AG04449 (cell line): ENCODE data around the gene SPCS1.

Experiments
- CTCF ChIA-PET: fragments of 350-600 bp; formaldehyde crosslinking; extraction: SDS; loops from one replicate; lab custom pipeline; 2021; ENCODE audit warnings: antibody characterized with exemption; lab: Yijun Ruan, JAX
- POLR2A ChIA-PET: fragments of 400-600, 350-600 bp; formaldehyde crosslinking; extraction: SDS; loops from one replicate; lab custom pipeline; 2020; ENCODE audit warnings: antibody characterized with exemption, inconsistent platforms; lab: Yijun Ruan, JAX
- DNase-seq: peaks from one replicate; pipeline ENCODE4 v3.0.0-alpha.2; 2010; ENCODE audit warnings: low read depth, low spot score
- H3K4me3 ChIP-seq: 2 replicates; pipeline ENCODE4 v1.5.1; 2011; ENCODE audit warnings: low read depth, mild to moderate bottlenecking, control low read depth, low read length
- TF ChIP-seq, protein P1 (sequence below): IDR thresholded peaks from one replicate; pipeline ENCODE4 v1.5.1; 2011; ENCODE audit warnings: mild to moderate bottlenecking, moderate library complexity, low read length, control low read depth, inconsistent platforms; ENCODE audit not compliant: insufficient read depth; ENCODE audit errors: missing control alignments

The SPCS1 gene

DNA sequence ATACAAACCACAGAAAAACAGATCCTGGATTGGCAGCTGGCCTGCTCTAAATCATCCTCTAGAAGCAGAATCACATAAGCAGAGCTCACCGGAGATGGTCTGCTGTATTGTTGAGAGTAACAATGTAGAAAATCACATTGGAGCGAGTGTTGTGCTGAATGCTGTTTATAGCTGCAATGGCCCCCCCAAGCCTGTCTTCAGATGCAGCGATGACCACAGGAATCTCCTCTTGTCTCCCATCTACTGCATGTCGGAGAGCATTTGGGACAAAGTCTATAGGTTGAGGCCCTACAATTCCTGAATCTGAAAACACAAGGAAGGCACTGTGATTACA lies 8.3 kb upstream of the SPCS1 start:
- CTCF ChIA-PET, result interaction anchor here (0.9 kb wide), 1 partner anchor 250 kb away, joined by 3 read pairs; no protein-coding TSS in a partner anchor
- DNase-seq, result no peak
- no peak overlapping the region for H3K4me3 ChIP-seq
- POLR2A ChIA-PET, result interaction anchor here (1.2 kb wide), 1 partner anchor 9 kb away, joined by 5 read pairs; no protein-coding TSS in a partner anchor
- TF ChIP-seq, protein P1, sequence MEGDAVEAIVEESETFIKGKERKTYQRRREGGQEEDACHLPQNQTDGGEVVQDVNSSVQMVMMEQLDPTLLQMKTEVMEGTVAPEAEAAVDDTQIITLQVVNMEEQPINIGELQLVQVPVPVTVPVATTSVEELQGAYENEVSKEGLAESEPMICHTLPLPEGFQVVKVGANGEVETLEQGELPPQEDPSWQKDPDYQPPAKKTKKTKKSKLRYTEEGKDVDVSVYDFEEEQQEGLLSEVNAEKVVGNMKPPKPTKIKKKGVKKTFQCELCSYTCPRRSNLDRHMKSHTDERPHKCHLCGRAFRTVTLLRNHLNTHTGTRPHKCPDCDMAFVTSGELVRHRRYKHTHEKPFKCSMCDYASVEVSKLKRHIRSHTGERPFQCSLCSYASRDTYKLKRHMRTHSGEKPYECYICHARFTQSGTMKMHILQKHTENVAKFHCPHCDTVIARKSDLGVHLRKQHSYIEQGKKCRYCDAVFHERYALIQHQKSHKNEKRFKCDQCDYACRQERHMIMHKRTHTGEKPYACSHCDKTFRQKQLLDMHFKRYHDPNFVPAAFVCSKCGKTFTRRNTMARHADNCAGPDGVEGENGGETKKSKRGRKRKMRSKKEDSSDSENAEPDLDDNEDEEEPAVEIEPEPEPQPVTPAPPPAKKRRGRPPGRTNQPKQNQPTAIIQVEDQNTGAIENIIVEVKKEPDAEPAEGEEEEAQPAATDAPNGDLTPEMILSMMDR, result no peak

DNA sequence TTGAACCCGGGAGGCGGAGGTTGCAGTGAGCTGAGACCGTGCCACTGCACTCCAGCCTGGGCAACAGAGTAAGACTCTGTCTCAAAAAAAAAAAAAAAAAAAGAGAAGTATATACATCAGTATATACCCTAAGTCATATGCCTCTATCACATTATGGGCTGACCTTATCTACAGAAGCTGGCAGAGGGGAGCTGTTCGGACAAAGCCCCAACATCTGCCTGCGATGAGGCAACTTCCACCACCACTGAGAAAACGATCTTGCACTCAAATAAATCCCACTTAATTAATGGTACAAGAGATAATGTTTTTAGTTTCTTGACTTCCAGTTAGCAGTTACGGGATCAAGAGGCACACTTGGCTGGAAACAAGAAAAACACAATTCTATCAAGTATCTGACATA lies 2.6 kb upstream of the SPCS1 start:
- DNase-seq, result no peak
- POLR2A ChIA-PET, result interaction anchor here (1.0 kb wide), 1 partner anchor 14 kb away, joined by 3 read pairs; no protein-coding TSS in a partner anchor
- CTCF ChIA-PET, result no interaction called here
- TF ChIP-seq, protein P1, result no peak
- no peak overlapping the region for H3K4me3 ChIP-seq

DNA sequence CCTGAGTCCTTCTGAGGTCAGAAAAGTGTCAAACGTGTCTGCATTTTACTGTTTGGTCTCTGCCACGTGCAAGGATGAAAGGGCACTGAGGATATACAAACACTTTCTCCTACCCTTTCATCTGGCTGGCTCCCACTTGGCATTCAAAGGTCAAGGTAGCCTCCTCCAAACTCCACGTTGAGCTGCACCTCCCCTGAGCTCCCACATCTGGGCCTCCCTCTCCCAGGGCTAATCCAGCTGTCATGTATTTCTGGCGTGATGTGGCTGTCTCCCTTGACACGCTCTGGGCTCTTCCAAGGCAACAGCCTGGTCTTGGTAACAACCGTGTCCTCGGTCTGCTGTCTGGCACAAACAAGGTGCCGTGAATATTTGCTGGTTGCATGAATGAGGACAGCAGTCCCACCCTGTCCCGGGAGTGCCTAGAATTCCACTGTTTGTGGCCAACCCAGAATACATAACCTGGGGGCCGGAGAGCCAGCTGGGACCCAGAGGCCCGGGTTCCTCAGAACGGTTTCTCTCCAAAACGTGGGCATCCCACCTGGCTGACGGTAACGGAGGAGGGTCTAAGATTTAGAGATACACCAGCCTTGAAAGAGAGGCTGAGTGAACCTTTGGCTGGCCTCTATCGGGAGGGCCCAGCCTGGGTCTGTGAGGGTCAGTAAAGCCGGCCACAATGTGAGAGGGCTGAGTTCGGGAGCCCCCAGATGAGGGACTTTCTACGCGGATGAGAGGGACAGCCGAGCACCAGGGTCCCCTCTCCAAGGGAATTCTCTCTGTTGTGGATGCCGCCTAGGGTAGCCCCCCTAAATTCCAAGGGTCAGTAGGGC lies 1.1 kb upstream of the SPCS1 start:
- POLR2A ChIA-PET, result interaction anchor here (0.7 to 1.4 kb wide), 4 partner anchors 12 to 216 kb away, joined by 3 read pairs; no protein-coding TSS in a partner anchor
- peak overlapping the region; percentile 99 for H3K4me3 ChIP-seq
- CTCF ChIA-PET, result interaction anchor here (2.1 kb wide), 1 partner anchor 12 kb away, joined by 7 read pairs; no protein-coding TSS in a partner anchor
- TF ChIP-seq, protein P1, result no peak
- no peak for DNase-seq

DNA sequence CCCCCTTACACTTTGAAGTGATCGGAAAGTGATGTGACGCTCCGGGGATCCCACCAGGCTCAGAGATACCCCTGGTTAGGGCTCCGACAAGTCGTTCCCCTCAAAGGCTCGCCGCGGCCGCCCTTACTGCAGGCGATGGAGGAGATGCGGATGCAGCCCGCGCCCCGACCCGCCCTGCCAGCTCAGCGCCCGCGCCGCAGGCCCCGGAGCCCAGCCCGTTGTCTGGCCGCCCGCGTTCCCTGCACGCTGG lies 543 bp upstream of the SPCS1 start:
- DNase-seq, result no peak
- CTCF ChIA-PET, result interaction anchor here (2.1 kb wide), 1 partner anchor 12 kb away, joined by 7 read pairs; no protein-coding TSS in a partner anchor
- TF ChIP-seq, protein P1, result no peak
- POLR2A ChIA-PET, result interaction anchor here (1.0 to 1.5 kb wide), 4 partner anchors 11 to 35 kb away, joined by 3 to 5 read pairs (median 3); no protein-coding TSS in a partner anchor
- peak overlapping the region; percentile 99 for H3K4me3 ChIP-seq

DNA sequence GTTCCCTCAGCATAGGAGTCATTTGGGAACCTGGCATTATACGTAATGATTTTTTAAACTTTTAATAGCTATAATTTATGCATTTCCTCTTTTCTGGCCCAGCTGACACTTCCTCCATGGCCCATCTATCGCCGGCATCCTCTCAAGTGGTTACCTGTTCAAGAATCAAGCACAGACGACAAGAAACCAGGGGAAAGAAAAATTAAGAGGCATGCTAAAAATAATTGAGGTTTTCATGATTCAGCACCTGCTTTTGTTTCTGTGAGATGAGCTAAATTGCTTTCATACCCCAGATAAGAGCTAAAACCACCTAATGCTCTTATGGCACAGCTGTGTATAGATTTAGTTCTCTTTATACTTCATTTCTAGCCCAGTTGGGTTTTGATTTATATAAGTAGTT lies 1.7 kb downstream of the SPCS1 start:
- no peak overlapping the region; the same call in 1 of the 2 replicates for H3K4me3 ChIP-seq
- CTCF ChIA-PET, result interaction anchor here (0.8 to 1.5 kb wide), 5 partner anchors 13 to 280 kb away, joined by 3 to 4 read pairs (median 3); no protein-coding TSS in a partner anchor
- POLR2A ChIA-PET, result interaction anchor here (0.8 kb wide), 1 partner anchor 245 kb away, joined by 3 read pairs; no protein-coding TSS in a partner anchor

DNA sequence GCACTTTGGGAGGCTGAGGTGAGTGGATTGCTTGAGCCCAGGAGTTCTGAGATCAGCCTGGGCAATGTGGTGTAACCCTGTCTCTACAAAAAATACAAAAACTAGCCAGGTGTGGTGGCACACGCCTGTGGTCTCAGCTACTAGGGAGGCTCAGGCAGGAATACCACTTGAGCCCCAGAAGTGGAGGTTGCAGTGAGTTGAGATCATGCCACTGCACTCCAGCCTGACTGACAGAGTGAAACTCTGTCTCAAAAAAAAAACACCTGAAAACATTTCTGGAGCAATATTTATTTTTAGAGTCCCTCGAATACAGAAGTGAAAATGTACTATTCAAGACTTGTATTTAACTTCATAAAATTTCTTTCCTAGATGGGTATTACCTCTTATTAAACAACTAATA lies 4.6 kb downstream of the SPCS1 start:
- TF ChIP-seq, protein P1, result no peak
- H3K4me3 ChIP-seq, result no peak overlapping the region
- no peak for DNase-seq
- POLR2A ChIA-PET, result no interaction called here
- CTCF ChIA-PET, result no interaction called here

More for the DNA sequence above, 1.7 kb downstream of the SPCS1 start:
- no peak for DNase-seq
- TF ChIP-seq, protein P1, result no peak
